Panc1 (cell line): ENCODE results near the gene DSC3. TPM values are rescaled to one million over a fixed set of nuclear protein-coding genes. Genes with fewer than 3 reads are reported as not detected.

Experiments
- ATAC-seq: fragments of 200-7000 bp; cut with Tn5 transposase; 2 replicates; pipeline ENCODE4 v1.9.1; 2020; ENCODE audit warnings: mild to moderate bottlenecking, moderate library complexity
- BruUV-seq: library from RNA; stranded (reverse); fragments of 400-500 nt; replicated peaks from 2 replicates; lab custom pipeline; 2021; lab: Mats Ljungman, UMichigan
- CTCF ChIA-PET: fragments of 300-600 bp; sonication (Branson Sonifier 250); formaldehyde crosslinking; loops from one replicate; lab custom pipeline; 2022; ENCODE audit warnings: antibody characterized with exemption; lab: Charles Lee
- POLR2A ChIA-PET: fragments of 300-600 bp; sonication (Branson Sonifier 250); formaldehyde crosslinking; loops from one replicate; lab custom pipeline; 2022; ENCODE audit warnings: antibody characterized with exemption; lab: Charles Lee
- DNase-seq: peaks from one replicate; pipeline ENCODE4 v3.0.0-alpha.2; 2010; ENCODE audit warnings: low read depth, low spot score
- H3K27ac ChIP-seq: 2 replicates; pipeline ENCODE4 v1.5.1; 2011; ENCODE audit warnings: mild to moderate bottlenecking, low read length, inconsistent platforms
- H3K27me3 ChIP-seq: fragments of 200-500 bp; sonication (Bioruptor generic); 2 replicates; pipeline ENCODE4 v1.6.0; 2014; ENCODE audit warnings: low read length, inconsistent platforms; ENCODE audit not compliant: control insufficient read depth, insufficient read depth
- H3K36me3 ChIP-seq: fragments of 200-500 bp; sonication (Bioruptor generic); 2 replicates; pipeline ENCODE4 v1.5.1; 2014; ENCODE audit warnings: inconsistent platforms, mild to moderate bottlenecking, low read length, moderate library complexity; ENCODE audit not compliant: control insufficient read depth, insufficient read depth
- H3K4me1 ChIP-seq: 2 replicates; pipeline ENCODE4 v1.5.1; 2011; ENCODE audit warnings: inconsistent platforms, mild to moderate bottlenecking, low read length, moderate library complexity; ENCODE audit not compliant: control insufficient read depth, insufficient read depth
- H3K4me3 ChIP-seq, 2 experiments: 2 replicates each; pipeline ENCODE4 v1.5.1; 2011 to 2012; ENCODE audit warnings: low read depth in 2 of 2, low read length in 2 of 2, mild to moderate bottlenecking in 2 of 2, inconsistent platforms in 1 of 2, moderate library complexity in 1 of 2
- H3K9me3 ChIP-seq: fragments of 200-500 bp; sonication (Bioruptor generic); 2 replicates; pipeline ENCODE4 v1.5.1; 2014; ENCODE audit warnings: low read depth, mild to moderate bottlenecking, inconsistent platforms, low read length, moderate library complexity; ENCODE audit not compliant: control insufficient read depth, insufficient read depth
- CTCF ChIP-seq: fragments of 450-650 bp; IDR thresholded peaks from 2 replicates; pipeline ENCODE4 v1.5.1; 2017; ENCODE audit warnings: mild to moderate bottlenecking
- POLR2AphosphoS5 ChIP-seq: IDR thresholded peaks from 2 replicates; pipeline ENCODE4 v1.6.1; 2012; ENCODE audit warnings: mild to moderate bottlenecking, low read depth, low read length, moderate library complexity
- REST ChIP-seq, 2 experiments: IDR thresholded peaks; 2 replicates each; pipeline ENCODE4 v1.6.1; 2011 to 2012; ENCODE audit warnings: low read depth in 2 of 2, control low read depth in 1 of 2, low read length in 1 of 2, mild to moderate bottlenecking in 1 of 2, moderate library complexity in 1 of 2; ENCODE audit not compliant: insufficient read depth in 1 of 2
- SIN3A ChIP-seq: IDR thresholded peaks from 2 replicates; pipeline ENCODE4 v1.6.1; 2012; ENCODE audit warnings: low read depth, mild to moderate bottlenecking, low read length, moderate library complexity, borderline replicate concordance; ENCODE audit not compliant: insufficient read depth
- TCF7L2 ChIP-seq: IDR thresholded peaks from 2 replicates; pipeline ENCODE4 v1.6.1; 2011; ENCODE audit warnings: mild to moderate bottlenecking, low read depth, low read length, inconsistent platforms
- in situ Hi-C: cut with HindIII; loops from 2 replicates; pipeline ENCODE4 v1.10.0; 2016; ENCODE audit warnings: low sequenced_read_pairs, low pct_unique_long_range_greater_than_20kb
- intact Hi-C: fragments of 100-400 bp; cut with micrococcal nuclease; formaldehyde crosslinking; loops from one replicate; pipeline ENCODE4 v1.10.0; 2022; ENCODE audit not compliant: unreplicated experiment
- total RNA-seq: library from RNA; stranded (reverse); gene quantifications from one replicate; pipeline ENCODE4 v1.2.1, GENCODE V29; 2021; ENCODE audit not compliant: unreplicated experiment

DSC3 gene
- total RNA-seq, 1 experiment from 2014 or later: 0.23 TPM

- CTCF ChIA-PET: no interaction called here
- H3K4me3 ChIP-seq: no peak overlapping the region
- H3K4me1 ChIP-seq: no peaks in the 10 kb centered on the region
- BruUV-seq: no TSS peak
- H3K27ac ChIP-seq: no peak overlapping the region
- POLR2A ChIA-PET: no interaction called here
- no peaks in the 10 kb centered on the region for H3K36me3 ChIP-seq
- H3K27me3 ChIP-seq: no peaks in the 10 kb centered on the region
- H3K9me3 ChIP-seq: no peaks in the 10 kb centered on the region
- ATAC-seq (no peak), DNase-seq (no peak)
- in situ Hi-C loops: no loop called here
- no peak for TF ChIP-seq TCF7L2
- TF ChIP-seq SIN3A: no peak
- no peak for TF ChIP-seq REST (IDR thresholded peaks at IDR 0.05; ENCODE audit: insufficient read depth in 1 of 2, low read depth in 2 of 2, low read length in 1 of 2)
- no peak for TF ChIP-seq CTCF
- no peak for TF ChIP-seq POLR2AphosphoS5
- intact Hi-C loops: no loop called here
Measured at GRCh38 chr18:30987467-30988241, 54.9 kb downstream of the DSC3 start.

- ATAC-seq (no peak), DNase-seq (no peak)
- TF ChIP-seq REST (IDR thresholded peaks at IDR 0.05; ENCODE audit: insufficient read depth in 1 of 2, low read depth in 2 of 2, low read length in 1 of 2): no peak
- TF ChIP-seq CTCF: no peak
- no peak for TF ChIP-seq POLR2AphosphoS5
- no peak for TF ChIP-seq TCF7L2
- TF ChIP-seq SIN3A: no peak
- Histone ChIP-seq H3K36me3 (no peaks in the 10 kb centered on the region), H3K4me3 (no peak overlapping the region), H3K27ac (no peak overlapping the region), H3K4me1 (no peaks in the 10 kb centered on the region), H3K9me3 (no peaks in the 10 kb centered on the region), H3K27me3 (no peaks in the 10 kb centered on the region)
- no TSS peak for BruUV-seq
- ChIA-PET CTCF (no interaction called here), POLR2A (no interaction called here)
- in situ Hi-C loops: no loop called here
- intact Hi-C loops: no loop called here
Measured at GRCh38 chr18:30985753-30986152, 56.8 kb downstream of the DSC3 start.
